ENCODE measurements around the gene PARP2.

The PARP2 gene, protein sequence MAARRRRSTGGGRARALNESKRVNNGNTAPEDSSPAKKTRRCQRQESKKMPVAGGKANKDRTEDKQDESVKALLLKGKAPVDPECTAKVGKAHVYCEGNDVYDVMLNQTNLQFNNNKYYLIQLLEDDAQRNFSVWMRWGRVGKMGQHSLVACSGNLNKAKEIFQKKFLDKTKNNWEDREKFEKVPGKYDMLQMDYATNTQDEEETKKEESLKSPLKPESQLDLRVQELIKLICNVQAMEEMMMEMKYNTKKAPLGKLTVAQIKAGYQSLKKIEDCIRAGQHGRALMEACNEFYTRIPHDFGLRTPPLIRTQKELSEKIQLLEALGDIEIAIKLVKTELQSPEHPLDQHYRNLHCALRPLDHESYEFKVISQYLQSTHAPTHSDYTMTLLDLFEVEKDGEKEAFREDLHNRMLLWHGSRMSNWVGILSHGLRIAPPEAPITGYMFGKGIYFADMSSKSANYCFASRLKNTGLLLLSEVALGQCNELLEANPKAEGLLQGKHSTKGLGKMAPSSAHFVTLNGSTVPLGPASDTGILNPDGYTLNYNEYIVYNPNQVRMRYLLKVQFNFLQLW

DNA sequence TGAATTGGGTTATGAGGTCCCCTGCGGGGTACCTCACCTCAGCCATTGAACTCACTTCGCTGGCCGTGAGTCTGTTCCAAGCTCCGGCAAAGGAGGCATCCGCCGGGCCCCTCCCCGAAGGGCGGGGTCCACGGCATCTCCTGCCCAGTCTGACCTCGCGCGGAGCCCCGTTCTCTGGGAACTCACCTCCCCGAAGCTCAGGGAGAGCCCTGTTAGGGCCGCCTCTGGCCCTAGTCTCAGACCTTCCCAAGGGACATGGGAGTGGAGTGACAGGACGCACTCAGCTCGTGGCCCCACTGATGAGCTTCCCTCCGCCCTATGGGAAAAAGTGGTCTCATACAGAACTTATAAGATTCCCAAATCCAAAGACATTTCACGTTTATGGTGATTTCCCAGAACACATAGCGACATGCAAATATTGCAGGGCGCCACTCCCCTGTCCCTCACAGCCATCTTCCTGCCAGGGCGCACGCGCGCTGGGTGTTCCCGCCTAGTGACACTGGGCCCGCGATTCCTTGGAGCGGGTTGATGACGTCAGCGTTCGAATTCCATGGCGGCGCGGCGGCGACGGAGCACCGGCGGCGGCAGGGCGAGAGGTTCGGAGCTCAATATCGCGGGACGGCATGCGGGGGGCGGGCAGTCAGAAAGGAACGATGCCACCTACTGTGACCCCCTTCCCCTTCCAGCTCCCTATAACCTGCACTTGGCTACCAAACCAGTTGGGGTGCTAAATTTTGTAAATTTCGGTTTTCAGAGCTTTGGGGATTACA is at the start of gene PARP2:
Gene PARP2, plus strand, starts transcription at position 544 of the 770 bp plus-strand sequence. Its CDS starts 7 bp downstream, at position 551.
- Mint-ChIP-seq H3K27me3 (no peaks in the 10 kb centered on the region), H3K4me3 (peak within 1 kb of the TSS; percentile 87 to 93), H3K9me3 (no peaks in the 10 kb centered on the region), H3K27ac (peak within 1 kb of the TSS; percentile 97 to 98), H3K4me1 (peaks cover 22% of the 10 kb centered on the region)
- ATAC-seq (peak; percentile 97), DNase-seq (peak; percentile 97 to 98)

DNA sequence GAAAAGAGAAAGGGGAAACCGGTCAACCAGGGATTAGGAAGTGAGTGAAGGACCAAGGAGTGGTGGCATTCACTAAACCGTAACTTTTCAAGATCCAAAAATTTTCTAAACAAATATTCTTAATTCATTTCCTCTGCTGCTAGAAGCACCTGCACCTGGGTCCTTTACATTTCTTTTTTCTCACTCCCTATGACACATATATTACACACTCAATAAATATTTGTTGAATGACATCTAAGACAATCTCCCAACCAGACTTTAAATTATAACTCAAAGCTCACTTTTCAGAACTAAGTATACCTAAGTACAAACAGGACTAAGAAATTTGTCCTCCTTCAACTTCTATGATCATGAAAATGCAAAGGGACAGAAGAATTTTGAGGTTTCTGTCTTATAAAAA is 48.8 kb upstream of the PARP2 start:
- no peaks in the 10 kb centered on the region for H3K27me3 Mint-ChIP-seq
- no peaks in the 10 kb centered on the region for H3K9me3 Mint-ChIP-seq
- H3K4me1 Mint-ChIP-seq = peaks cover 14% of the 10 kb centered on the region
- DNase-seq = no peak
- no peak overlapping the region for H3K27ac Mint-ChIP-seq
- H3K4me3 Mint-ChIP-seq = no peak overlapping the region
- ATAC-seq = no peak

DNA sequence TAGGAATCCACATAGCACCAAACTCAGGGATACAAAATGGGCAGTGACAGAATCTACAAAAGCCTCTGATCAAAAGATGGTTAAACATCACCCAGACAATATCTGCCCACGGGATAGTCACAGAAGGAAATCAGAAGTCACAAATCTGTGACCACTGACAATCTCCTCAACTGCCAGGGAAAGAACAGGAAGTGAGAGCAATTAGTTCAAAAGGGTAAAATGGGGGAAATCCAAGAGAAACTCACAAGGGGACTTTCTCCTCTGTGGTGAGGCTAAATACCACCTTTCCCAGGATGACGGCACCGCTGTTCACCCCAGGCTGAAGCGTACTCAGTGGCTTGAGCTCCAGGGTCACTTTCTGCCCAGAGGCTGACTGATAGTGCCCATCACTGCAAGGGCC is 48.4 kb upstream of the PARP2 start:
- DNase-seq = peak in 1 of 2 donors; percentile 28
- H3K27ac Mint-ChIP-seq = no peak overlapping the region
- no peaks in the 10 kb centered on the region for H3K9me3 Mint-ChIP-seq
- peak; percentile 85 for ATAC-seq
- H3K27me3 Mint-ChIP-seq = no peaks in the 10 kb centered on the region
- peaks cover 14% of the 10 kb centered on the region for H3K4me1 Mint-ChIP-seq
- H3K4me3 Mint-ChIP-seq = no peak overlapping the region

DNA sequence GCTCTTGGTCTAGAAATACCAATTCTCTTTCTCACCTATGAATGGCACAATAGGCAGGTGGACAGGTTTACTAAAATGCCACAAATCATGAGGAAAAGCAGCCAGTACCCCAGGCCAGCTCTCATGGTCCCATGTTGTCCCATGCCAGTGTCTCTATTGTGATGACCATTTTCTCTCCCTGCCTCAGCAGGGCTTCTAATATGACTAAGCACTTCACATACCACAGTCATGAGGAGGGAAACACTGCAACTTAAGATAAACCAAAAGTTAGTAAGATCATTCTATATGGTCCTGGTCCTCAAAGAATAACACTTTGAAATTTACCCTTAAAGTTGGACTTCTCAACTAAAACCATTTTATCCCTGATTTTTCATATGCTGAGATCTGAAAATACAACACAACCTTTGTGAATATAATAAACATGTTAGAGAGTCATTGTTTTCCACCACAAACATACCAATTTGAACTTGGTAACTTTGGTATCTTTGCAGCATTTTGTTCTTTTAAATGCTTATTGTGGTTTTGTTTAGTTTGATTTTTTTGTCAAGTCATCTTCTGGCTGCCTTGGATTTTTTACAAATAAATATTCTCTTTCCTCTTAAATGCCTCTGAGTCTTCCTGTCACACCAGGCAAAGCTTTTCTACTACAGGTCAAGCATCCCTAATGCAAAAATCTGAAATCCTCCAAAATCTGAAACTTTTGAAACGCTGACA is 41.2 kb upstream of the PARP2 start:
- no peak for DNase-seq
- ATAC-seq = peak; percentile 52
- H3K27me3 Mint-ChIP-seq = no peaks in the 10 kb centered on the region
- H3K27ac Mint-ChIP-seq = no peak overlapping the region
- no peaks in the 10 kb centered on the region for H3K9me3 Mint-ChIP-seq
- H3K4me1 Mint-ChIP-seq = peaks cover 15% of the 10 kb centered on the region
- H3K4me3 Mint-ChIP-seq = no peak overlapping the region

DNA sequence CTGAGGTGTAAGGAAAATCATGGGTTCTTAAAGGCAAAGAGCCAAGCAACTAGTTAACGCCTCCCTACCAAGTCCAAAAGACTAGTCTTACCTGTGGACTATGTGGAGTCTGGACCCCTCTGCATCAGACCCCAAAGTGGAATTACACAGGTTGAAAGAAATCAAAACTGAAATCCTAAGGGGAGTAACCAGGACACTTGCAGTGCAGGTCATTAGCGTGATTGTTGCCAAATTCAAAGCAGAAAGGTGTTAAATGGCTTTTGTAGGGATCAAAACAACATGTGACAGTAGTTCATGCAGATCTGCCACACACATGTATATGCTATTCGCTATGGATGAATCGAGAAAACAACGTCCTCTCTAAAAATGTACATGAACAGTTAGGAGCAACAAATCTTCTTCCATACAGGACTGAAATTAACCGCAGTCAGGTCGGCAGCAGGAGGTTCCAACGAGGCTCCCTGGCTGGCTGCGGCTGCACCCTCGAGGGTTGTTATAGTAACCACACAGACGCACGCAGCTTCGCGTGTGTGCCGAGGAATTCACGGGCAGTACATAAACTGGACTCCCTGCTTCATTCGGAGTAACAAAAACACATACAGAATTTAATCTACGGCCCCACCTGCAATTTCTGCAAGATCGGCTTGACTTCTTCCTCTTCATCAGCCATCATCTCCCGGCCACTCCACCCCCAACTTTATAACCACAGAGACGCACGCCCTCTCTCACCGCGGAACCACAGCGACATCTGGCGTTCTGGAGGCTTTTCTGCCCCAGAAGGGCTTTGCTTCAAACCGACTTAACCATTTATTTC is 38.0 kb upstream of the PARP2 start, which contains the start of gene TTC5:
Gene TTC5, minus strand, starts transcription at position 687 of the 814 bp plus-strand sequence. Its CDS starts 14 bp downstream, at position 673.
- ATAC-seq (peak; percentile 97), DNase-seq (peak; percentile 87 to 88)
- H3K4me3 Mint-ChIP-seq = peak within 1 kb of the TSS; percentile 82 to 93
- no peaks in the 10 kb centered on the region for H3K27me3 Mint-ChIP-seq
- peak within 1 kb of the TSS; percentile 79 to 92 for H3K27ac Mint-ChIP-seq
- no peaks in the 10 kb centered on the region for H3K9me3 Mint-ChIP-seq
- H3K4me1 Mint-ChIP-seq = peaks cover 15% of the 10 kb centered on the region

DNA sequence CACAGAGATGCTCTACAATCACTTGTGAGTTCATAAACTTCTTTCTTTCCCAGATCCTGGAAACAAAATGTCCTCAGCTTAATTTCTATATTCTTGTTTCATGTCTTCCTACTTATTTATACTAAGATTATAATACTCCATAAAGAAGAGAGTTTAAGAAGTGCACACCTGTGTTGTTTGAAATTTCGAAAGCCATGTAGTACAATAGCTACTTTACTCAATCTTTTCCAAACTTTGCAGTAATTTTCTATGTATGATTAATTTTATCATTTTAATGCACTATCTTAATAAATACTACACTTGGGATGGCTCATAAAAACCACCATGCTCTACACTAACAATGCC is 37.4 kb upstream of the PARP2 start:
- peak overlapping the region; percentile 82 to 93 for H3K4me3 Mint-ChIP-seq
- DNase-seq = no peak
- ATAC-seq = no peak
- H3K9me3 Mint-ChIP-seq = no peaks in the 10 kb centered on the region
- peak overlapping the region in 1 of 2 donors; percentile 92 for H3K27ac Mint-ChIP-seq
- no peaks in the 10 kb centered on the region for H3K27me3 Mint-ChIP-seq
- H3K4me1 Mint-ChIP-seq = peaks cover 15% of the 10 kb centered on the region

DNA sequence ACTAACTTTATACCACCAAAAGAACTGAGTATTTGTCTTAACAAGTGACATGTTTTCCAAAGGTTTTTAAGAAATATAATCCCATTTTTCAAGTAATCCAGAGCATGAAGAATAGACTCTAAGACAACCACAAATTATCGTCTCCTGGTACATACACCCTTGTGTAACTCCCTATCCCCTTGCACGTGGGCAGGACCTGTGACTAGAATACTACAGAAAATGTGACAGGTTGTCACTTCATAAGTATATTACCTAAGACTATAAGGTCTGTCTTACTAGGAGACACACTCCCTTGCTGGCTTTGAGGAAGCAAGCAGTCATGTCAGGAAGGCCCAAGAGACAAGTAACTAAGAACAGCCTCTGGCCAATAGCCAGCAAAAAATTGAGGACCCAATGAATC is 29.4 kb upstream of the PARP2 start:
- Mint-ChIP-seq H3K4me1 (peaks cover 5% of the 10 kb centered on the region), H3K9me3 (no peaks in the 10 kb centered on the region), H3K27me3 (no peaks in the 10 kb centered on the region), H3K4me3 (no peak overlapping the region), H3K27ac (peak overlapping the region in 1 of 2 donors; percentile 67)
- DNase-seq (no peak), ATAC-seq (no peak)

DNA sequence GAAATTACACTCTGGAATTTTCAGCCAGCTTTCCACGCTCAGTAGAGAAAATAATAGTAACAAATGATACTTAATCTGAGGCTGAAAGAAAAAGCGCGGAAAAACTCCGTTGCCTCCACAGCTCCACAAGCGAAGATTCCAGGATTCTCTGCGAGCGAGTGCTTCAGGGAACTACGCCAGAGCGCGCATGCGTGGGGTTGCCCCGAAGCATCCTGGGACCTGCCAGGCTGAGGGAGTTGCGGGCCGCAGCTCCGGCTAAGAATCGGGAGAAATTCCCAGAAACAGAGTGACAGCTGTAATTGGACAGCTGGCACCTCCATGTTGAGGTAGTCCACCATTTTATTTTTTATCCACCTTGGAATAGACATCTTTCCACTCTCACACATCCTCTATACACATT is 25.7 kb upstream of the PARP2 start:
- Mint-ChIP-seq H3K27ac (no peak overlapping the region), H3K4me3 (no peak overlapping the region), H3K9me3 (no peaks in the 10 kb centered on the region), H3K4me1 (peaks cover 5% of the 10 kb centered on the region), H3K27me3 (no peaks in the 10 kb centered on the region)
- DNase-seq = no peak
- ATAC-seq = no peak

DNA sequence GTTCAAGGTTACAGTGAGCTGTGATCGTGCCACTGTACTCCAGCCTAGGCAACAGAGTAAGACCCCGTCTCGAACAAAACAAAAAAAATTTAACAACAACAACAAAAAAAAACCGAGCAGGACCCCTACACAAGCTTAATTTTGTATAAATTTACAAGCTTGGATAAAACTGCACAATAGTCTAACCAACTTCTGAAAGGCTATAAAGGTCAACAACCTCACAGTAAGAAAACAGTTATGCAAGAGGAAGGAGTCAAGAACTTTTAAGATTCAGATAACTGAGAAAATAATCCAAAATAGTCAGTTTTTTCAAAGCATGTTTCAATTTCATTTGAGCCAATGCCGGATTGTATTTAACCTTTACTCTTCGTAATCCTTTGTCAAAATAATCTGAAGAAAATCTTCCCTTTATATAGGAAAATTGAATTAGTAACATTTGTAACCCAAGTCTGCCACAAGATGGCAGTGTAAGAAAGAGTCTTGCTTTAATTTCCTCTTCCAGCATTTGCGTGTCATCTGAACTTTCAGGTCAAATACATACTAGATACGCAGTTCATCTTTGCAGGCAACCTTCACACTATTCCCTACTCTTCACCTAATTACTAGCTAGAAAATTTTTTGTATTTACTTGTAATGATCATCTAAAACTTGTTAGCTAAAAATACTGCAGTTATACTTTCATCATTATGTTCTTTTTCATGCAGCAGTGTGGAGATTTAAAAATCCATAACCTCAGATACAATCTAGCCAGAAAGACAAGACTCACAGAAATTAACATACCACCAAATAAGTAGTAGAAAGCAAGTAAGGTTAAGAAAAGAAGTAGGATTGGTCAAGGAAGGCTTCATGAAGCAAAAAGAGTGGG is 16.2 kb upstream of the PARP2 start:
- Mint-ChIP-seq H3K27ac (peak overlapping the region in 1 of 2 donors; percentile 15), H3K4me3 (peak overlapping the region; percentile 8 to 62)

DNA sequence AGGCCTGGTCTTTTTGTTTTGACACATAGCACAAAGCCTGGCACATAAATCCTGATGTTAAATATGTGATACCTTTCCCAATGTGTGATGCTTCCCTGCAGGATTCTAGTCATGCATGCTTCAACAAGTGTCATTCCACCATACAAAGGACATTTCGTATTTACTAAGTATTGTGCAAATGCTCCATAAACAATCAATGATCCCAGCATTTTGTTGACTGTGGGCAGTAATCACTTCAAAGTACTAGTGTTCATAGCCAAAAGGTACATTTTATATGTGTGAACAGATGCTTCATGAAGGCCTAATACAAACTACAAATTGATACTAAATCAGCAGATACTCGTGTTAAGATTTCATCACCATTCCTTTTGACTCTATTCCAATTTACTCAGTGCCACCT is 14.7 kb upstream of the PARP2 start:
- H3K27ac Mint-ChIP-seq = peak overlapping the region in 1 of 2 donors; percentile 84
- H3K4me3 Mint-ChIP-seq = no peak overlapping the region
- H3K9me3 Mint-ChIP-seq = no peaks in the 10 kb centered on the region
- H3K27me3 Mint-ChIP-seq = no peaks in the 10 kb centered on the region
- no peak for DNase-seq
- ATAC-seq = no peak
- peaks cover 49% of the 10 kb centered on the region for H3K4me1 Mint-ChIP-seq

More for the DNA sequence above, 16.2 kb upstream of the PARP2 start:
- Mint-ChIP-seq H3K4me1 (peaks cover 48% of the 10 kb centered on the region), H3K27me3 (no peaks in the 10 kb centered on the region), H3K9me3 (no peaks in the 10 kb centered on the region)
- ATAC-seq (no peak), DNase-seq (peak in 1 of 2 donors; percentile 16)

DNA sequence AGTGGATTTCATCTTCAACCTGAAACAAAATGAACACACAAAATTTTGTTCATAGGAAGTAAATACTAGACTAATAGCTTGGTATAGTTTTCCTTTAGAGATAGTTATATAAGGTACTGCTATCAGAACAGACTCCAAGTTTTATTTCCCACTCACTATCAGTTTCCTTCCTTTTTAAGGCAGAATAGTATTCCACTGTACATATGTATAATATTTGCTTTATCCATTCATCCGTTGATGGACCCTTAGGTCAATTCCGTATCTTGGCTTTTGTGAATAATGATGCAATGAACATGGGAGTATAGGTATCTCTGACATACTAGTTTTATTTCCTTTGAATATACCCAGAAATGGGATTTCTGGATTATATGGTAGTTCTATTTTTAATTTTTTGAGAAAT is 14.1 kb upstream of the PARP2 start:
- Mint-ChIP-seq H3K27me3 (no peaks in the 10 kb centered on the region), H3K9me3 (no peaks in the 10 kb centered on the region), H3K4me1 (peaks cover 49% of the 10 kb centered on the region), H3K27ac (no peak overlapping the region), H3K4me3 (no peak overlapping the region)
- ATAC-seq (no peak), DNase-seq (no peak)

DNA sequence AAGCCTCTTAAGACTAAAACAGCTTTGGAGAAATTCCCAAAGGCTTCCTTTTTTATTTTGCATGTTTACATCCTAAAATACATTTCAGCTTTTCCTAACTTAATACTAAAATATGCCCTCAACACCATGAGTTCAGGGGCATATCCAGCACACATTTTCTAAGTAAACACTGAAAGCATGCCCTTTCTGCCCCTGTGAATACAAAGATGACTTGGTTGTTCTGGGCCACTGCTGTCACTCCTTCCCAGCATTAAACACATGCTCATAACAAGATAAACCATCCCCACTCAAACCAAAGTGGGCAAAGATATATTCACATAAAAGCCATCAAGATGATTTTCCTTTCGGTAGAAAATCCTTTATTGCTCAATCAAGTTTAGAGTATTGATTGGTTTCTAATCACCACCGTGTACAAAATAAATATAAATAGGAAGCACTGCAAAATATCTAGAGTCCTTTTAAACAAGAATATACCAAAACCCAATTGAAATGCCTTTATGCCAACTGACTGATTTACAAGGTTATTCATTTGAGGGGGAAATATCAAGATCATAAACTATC is 12.3 kb upstream of the PARP2 start:
- Mint-ChIP-seq H3K4me1 (peaks cover 49% of the 10 kb centered on the region), H3K9me3 (no peaks in the 10 kb centered on the region), H3K4me3 (peak overlapping the region; percentile 53 to 75), H3K27me3 (no peaks in the 10 kb centered on the region), H3K27ac (peak overlapping the region in 1 of 2 donors; percentile 52)
- ATAC-seq = no peak
- no peak for DNase-seq

DNA sequence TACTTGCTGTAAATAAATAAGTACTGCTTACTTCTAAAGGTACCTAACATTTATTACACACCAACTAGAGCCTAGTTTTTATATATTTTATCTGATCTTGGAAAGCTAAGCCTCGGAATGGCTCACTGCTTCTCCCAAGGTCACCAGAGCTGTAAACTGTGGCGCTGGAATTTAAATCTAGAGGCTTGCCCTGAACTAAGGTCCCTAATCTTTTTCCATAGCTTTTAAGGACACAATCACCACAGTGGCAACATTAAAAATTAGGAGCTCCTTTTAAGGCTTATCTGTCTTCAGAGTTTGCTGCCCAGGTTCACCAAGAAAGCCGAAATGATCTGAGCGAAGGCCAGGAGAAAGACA is 11.0 kb upstream of the PARP2 start:
- H3K27me3 Mint-ChIP-seq = no peaks in the 10 kb centered on the region
- peaks cover 46% of the 10 kb centered on the region for H3K4me1 Mint-ChIP-seq
- ATAC-seq (no peak), DNase-seq (no peak)
- peak overlapping the region; percentile 83 to 95 for H3K4me3 Mint-ChIP-seq
- H3K27ac Mint-ChIP-seq = peak overlapping the region; percentile 87 to 88
- H3K9me3 Mint-ChIP-seq = no peaks in the 10 kb centered on the region

Measured in stimulated activated naive CD8-positive, alpha-beta T cell treated with anti-CD3 and anti-CD28 coated beads, Interleukin-15, amount 100 ng/mL, for 72 hours (primary cell).